H7 (cell line): ENCODE data around the gene CNTNAP2. TPM values are rescaled to one million over a fixed set of nuclear protein-coding genes. Genes with fewer than 3 reads are reported as not detected.

Experiments
- DNase-seq: peaks from one replicate; pipeline ENCODE4 v3.0.0; 2012
- H3K27me3 ChIP-seq: 2 replicates; pipeline ENCODE4 v1.6.0; 2011; ENCODE audit warnings: mild to moderate bottlenecking, low read length; ENCODE audit not compliant: control insufficient read depth, insufficient read depth
- H3K36me3 ChIP-seq: replicated peaks from 2 replicates; pipeline ENCODE4 v1.5.1; 2011; ENCODE audit warnings: low read length; ENCODE audit not compliant: control insufficient read depth, insufficient read depth
- H3K4me3 ChIP-seq: 2 replicates; pipeline ENCODE4 v1.5.1; 2011; ENCODE audit warnings: low read depth, mild to moderate bottlenecking, control low read depth, low read length, moderate library complexity; ENCODE audit not compliant: insufficient read depth
- total RNA-seq: library from RNA; depleted of rRNA; stranded (reverse); fragments of >200 nt; shearing (Covaris generic); gene quantifications from 2 replicates; pipeline ENCODE4 v1.2.3, GENCODE V29; 2014

Gene CNTNAP2
- total RNA-seq, 1 experiment from 2014 or later: 109 TPM

DNA sequence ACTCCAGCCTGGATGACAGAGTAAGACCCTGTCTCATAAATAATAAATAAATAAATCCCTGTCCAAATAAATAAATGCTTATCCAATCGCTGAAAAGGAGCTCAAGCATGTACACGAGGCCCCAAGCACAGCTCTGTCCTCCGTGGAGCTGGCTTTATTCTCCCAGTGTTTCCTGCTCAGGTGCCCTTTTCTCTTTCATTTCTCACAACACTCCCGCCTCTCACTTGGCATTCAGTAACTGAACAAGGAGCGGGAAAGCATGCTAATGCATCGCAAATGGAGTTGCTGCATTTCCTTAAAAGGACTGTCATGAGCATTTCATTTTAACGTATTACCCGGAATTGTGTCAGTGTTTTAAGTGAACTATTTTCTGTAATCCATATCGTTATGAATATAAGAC lies 2263.1 kb downstream of the CNTNAP2 start:
- Histone ChIP-seq H3K4me3 (no peak overlapping the region), H3K36me3 (no peaks in the 10 kb centered on the region; the same call in 1 of the 2 replicates), H3K27me3 (no peaks in the 10 kb centered on the region)
- no peak for DNase-seq

- Histone ChIP-seq H3K27me3 (no peaks in the 10 kb centered on the region), H3K4me3 (no peak overlapping the region), H3K36me3 (no peaks in the 10 kb centered on the region; the same call in 1 of the 2 replicates)
- no peak for DNase-seq
Measured at GRCh38 chr7:148380596-148381419, 2264.2 kb downstream of the CNTNAP2 start.

DNA sequence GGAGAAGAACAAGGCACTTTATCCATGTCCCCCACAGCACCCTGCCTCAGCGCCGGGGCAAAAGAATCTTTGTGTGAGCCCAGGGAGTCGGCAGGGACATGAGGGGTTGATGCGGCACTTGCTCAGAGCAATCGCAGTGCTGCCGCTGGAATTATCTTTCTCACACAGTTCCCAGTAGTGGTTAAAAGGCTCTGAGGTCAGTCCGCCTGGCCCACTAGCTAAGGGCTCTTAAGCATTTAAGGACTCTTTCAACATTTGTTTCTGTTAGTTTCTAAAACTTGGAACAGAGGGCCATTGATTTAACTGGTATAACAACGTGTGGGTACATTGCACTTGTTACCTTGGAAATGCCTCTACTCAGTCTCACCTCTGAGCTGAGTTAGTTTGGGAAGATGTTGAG lies 2266.0 kb downstream of the CNTNAP2 start:
- Histone ChIP-seq H3K4me3 (no peak overlapping the region), H3K27me3 (no peaks in the 10 kb centered on the region), H3K36me3 (peaks cover 2% of the 10 kb centered on the region; the same call in 1 of the 2 replicates)
- DNase-seq: no peak

DNA sequence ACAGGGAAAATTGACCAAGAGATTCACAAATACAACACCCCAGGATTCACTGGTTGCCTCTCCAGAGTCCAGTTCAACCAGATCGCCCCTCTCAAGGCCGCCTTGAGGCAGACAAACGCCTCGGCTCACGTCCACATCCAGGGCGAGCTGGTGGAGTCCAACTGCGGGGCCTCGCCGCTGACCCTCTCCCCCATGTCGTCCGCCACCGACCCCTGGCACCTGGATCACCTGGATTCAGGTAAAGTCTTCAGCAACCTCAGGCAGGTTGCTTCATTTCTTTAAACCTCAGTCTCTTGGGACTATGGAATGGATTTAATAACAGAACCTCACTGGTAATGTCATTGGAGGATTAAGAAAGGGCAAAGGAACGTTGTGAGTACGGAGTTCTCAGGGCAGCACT lies 2267.1 kb downstream of the CNTNAP2 start:
- no peak overlapping the region for H3K4me3 ChIP-seq
- H3K27me3 ChIP-seq: no peaks in the 10 kb centered on the region
- DNase-seq: no peak
- peaks cover 2% of the 10 kb centered on the region; the same call in 1 of the 2 replicates for H3K36me3 ChIP-seq

- no peaks in the 10 kb centered on the region for H3K27me3 ChIP-seq
- H3K4me3 ChIP-seq: no peak overlapping the region
- peaks cover 2% of the 10 kb centered on the region; the same call in 1 of the 2 replicates for H3K36me3 ChIP-seq
- no peak for DNase-seq
Measured at GRCh38 chr7:148385009-148385682, 2268.5 kb downstream of the CNTNAP2 start.

DNA sequence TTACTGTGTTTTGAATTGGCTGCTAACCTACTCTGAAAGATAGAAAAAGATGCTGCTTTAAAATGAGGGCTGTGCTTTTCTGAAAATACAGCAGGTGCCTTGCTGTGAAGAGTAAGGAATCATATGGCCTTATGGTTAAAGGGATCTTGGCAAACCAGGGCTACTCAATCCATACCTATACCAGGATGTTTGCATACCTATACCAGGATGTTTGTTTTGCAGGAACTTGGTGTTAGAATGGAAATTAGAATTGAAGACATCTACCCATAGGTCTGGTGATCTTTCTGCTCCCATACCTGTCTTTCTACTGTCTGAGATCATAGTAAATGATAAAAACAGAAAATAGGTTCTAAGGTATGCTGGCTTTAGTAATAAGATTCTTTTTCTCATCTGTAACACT lies 2273.8 kb downstream of the CNTNAP2 start:
- Histone ChIP-seq H3K36me3 (peaks cover 2% of the 10 kb centered on the region; the same call in 1 of the 2 replicates), H3K4me3 (no peak overlapping the region), H3K27me3 (no peaks in the 10 kb centered on the region)
- DNase-seq: no peak

DNA sequence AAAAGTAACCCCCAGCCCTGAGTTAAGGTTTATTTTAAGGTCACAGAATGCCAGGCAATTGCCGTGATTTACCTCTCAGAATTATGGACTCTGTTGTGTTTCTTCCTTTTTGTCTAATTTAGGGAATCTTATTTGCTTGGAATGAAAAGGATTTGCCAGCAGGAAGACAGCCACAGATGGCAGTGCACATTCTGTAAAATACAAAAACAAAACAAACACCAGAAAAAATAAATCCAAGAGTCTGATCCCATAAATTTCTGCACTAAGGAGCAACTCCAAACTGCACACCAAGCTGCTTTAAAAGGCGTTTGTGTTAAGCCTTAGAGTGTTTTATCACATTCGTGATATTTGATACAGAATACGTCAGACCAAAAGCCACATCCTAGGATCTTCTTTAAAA lies 2275.0 kb downstream of the CNTNAP2 start:
- no peak for DNase-seq
- Histone ChIP-seq H3K36me3 (peaks cover 2% of the 10 kb centered on the region; the same call in 1 of the 2 replicates), H3K4me3 (no peak overlapping the region), H3K27me3 (no peaks in the 10 kb centered on the region)

- no peak for DNase-seq
- no peaks in the 10 kb centered on the region for H3K36me3 ChIP-seq
- H3K4me3 ChIP-seq: no peak overlapping the region
- no peaks in the 10 kb centered on the region for H3K27me3 ChIP-seq
Measured at GRCh38 chr7:148394582-148394981, 2278.0 kb downstream of the CNTNAP2 start.

DNA sequence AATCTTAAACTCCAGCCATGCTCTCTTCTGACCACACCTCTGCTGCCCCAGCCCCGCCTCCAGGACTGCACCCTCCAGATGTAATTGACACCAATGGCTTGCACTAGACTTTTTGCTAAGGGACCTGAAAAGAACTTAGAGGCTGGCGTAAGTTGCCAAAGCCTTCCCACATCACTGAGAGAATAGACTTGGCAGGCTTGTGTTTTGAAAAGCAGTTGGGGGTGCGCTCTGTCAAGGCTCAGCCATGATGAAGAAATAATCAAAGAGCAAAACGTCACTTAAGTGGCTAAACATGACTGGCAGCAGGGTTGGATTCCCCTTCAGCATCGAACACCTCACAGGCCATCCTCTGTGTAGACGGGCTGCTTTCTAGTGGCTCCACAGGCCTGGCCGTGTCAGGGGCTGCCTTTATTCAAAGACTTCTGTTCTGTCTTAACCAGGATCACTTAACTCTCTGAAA lies 2278.8 kb downstream of the CNTNAP2 start:
- DNase-seq: no peak
- Histone ChIP-seq H3K27me3 (no peaks in the 10 kb centered on the region), H3K4me3 (no peak overlapping the region), H3K36me3 (no peaks in the 10 kb centered on the region)

DNA sequence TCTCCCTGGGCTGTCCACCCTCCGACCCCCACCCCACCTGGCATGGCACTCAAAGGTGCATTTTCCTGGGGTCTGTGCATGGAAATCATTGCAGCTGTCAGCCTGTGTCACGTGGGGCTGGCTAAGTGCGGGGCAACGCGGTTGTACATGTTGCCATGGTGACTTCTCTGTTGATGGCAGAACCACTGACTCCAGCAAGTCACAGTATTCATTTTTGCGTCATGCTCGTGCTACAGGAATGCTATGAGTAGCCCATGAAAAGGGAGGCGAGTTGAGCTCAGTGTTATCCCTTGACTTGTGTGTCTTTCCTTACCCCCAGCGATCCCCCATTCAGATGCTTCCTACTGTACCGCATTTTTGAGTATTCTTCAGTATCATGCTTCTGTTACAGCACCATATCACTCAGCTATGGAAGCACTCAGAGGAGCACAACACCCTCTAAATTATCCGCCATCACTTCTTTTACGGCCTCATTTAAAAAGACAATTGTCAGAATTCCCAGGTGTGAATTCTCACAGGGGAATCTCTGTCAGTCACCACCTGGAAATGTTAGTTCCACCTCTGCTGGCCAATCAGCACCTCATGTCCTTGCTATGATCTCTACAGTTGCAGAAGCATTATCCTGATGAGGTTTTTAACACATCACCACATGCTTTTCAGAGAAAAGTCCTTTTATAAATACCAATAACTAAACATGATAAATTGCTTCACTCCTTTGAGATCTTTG lies 2279.6 kb downstream of the CNTNAP2 start:
- Histone ChIP-seq H3K27me3 (no peaks in the 10 kb centered on the region), H3K4me3 (no peak overlapping the region), H3K36me3 (no peaks in the 10 kb centered on the region)
- no peak for DNase-seq

- no peak for DNase-seq
- Histone ChIP-seq H3K4me3 (no peak overlapping the region), H3K36me3 (no peaks in the 10 kb centered on the region), H3K27me3 (no peaks in the 10 kb centered on the region)
Measured at GRCh38 chr7:148397056-148397455, 2280.5 kb downstream of the CNTNAP2 start.

GRCh38 chr7:148397551-148397950 lies 2280.9 kb downstream of the CNTNAP2 start:
- Histone ChIP-seq H3K27me3 (no peaks in the 10 kb centered on the region), H3K4me3 (no peak overlapping the region), H3K36me3 (no peaks in the 10 kb centered on the region)
- no peak for DNase-seq

- no peak overlapping the region for H3K4me3 ChIP-seq
- DNase-seq: no peak
- no peaks in the 10 kb centered on the region for H3K27me3 ChIP-seq
- no peaks in the 10 kb centered on the region for H3K36me3 ChIP-seq
Measured at GRCh38 chr7:148397985-148398384, 2281.4 kb downstream of the CNTNAP2 start.

DNA sequence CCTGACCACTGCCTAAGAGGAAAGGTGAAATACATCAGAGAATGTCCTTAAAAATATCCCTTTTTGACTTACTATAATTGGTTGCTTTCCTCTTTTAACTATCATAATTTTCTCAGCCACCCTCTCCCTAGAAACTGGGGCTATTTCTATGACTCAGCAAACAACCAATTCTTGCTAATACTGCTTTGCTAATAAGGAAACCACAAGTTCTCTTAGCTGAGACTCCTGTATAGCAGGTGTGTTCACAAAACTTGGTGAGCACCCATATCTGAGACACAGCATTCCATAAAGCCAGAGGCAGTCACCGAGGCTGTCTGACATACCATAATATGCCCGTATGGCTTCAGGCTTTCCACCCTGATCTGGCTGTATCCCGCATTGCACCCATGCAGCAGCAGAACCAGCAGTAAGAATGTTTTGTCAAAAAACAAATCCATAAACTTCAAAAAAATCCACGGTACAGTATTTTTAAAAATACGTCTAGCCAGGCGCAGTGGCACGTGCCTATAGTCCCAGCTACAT lies 2282.3 kb downstream of the CNTNAP2 start:
- Histone ChIP-seq H3K36me3 (no peaks in the 10 kb centered on the region), H3K4me3 (no peak overlapping the region), H3K27me3 (no peaks in the 10 kb centered on the region)
- DNase-seq: no peak
